DMS53 treated with DMSO at 0.1 percent for 48 hours (cell line): ENCODE measurements around the gene PAK6.
A peak's percentile ranks its signal among the peaks of the same experiment; 100 is the strongest.

Experiments
- DNase-seq: peaks from one replicate; lab custom pipeline; 2025; ENCODE audit not compliant: unreplicated experiment; lab: John Stamatoyannopoulos, UW

Gene PAK6

DNA sequence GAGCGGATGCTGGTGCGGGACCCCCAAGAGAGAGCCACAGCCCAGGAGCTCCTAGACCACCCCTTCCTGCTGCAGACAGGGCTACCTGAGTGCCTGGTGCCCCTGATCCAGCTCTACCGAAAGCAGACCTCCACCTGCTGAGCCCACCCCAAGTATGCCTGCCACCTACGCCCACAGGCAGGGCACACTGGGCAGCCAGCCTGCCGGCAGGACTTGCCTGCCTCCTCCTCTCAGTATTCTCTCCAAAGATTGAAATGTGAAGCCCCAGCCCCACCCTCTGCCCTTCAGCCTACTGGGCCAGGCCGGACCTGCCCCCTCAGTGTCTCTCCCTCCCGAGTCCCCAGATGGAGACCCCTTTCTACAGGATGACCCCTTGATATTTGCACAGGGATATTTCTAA lies 37.1 kb downstream of the PAK6 start:
- DNase-seq = no peak

DNA sequence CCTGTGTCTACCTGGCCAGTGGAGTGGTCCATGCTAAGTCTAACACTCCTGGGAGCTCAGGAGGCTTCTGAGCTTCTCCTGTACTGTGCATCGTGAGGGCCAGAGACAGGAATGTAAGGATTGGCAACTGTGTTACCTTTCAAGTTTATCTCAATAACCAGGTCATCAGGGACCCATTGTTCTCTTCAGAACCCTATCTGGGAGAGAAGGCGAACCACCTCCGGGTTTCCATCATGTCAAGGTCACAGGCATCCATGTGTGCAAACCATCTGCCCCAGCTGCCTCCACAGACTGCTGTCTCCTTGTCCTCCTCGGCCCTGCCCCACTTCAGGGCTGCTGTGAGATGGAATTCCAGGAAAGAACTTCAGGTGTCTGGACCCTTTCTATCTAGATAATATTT lies 38.1 kb downstream of the PAK6 start:
- DNase-seq = no peak

DNA sequence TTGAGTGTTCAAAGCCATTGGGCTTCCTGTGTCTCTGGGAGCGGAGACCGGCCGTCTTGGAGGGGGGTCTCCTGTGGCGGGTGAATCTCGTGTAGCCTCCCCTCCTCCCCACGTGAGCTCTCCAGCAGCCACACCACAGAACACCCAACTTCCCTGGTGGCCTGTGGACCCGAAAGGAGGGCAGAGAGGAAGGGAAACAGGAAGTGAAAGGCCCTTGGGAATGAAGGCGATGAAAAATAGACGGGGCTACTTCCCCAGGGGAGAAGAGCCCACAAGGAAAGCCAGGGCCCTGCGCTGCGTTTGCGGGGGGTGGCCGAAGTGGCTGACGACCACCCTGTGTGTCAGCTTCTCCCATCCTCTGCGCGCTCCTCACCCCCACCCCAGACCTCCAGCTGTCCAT lies 38.6 kb downstream of the PAK6 start:
- DNase-seq = no peak

DNA sequence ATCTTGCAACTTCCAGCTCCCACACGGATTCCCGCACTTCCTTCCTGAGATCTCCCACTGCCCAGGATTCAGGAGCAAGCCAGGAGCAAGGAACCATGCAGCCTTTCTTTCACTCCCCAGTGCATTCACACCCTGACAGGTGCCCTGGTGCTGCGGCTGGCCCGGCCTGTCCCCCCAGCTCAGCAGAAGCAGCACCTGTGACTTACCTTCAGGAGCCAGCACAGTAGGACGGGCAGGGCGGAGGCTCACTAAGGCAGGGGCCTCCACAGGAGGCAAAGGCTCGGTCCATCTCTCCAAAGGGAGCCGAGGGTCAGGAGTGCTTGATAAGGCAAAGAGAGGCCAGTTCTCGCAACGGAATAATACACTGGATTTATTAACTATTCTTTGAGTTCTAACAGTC lies 39.2 kb downstream of the PAK6 start:
- no peak for DNase-seq

DNA sequence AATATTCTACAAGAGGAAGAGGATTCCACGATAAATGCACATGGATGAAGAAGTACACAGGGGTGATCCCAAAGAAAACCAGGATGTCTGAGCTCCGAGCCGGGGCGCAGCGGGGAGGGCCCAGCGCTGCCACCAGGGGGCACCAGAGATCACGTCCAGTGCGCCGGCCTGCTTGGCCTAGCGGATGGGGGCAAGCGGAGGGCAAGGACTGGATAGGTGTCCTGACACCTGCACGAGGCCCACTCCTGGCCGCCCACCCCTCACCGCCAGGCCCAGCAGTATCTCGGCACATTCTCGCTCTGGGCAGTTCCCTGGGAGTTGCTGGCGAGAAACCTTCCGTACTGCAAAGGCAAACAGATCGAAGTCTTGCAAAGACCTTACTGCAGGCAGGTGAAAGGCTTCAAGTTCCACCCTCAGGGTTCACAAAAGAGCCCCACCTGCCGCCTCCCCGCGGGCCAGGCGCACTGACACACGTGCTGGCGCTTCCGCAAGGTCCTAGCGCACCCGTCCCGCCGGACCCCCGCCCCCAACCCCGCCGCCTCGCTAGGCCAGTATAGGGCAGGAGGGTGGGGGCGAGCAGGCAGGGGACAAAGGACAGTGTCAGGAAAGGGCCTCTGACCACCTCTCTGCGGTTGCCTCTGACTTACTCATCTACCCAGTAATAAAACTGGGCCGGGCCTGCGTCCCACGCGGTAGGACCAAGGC lies 40.7 kb downstream of the PAK6 start:
- DNase-seq = peak; percentile 46

DNA sequence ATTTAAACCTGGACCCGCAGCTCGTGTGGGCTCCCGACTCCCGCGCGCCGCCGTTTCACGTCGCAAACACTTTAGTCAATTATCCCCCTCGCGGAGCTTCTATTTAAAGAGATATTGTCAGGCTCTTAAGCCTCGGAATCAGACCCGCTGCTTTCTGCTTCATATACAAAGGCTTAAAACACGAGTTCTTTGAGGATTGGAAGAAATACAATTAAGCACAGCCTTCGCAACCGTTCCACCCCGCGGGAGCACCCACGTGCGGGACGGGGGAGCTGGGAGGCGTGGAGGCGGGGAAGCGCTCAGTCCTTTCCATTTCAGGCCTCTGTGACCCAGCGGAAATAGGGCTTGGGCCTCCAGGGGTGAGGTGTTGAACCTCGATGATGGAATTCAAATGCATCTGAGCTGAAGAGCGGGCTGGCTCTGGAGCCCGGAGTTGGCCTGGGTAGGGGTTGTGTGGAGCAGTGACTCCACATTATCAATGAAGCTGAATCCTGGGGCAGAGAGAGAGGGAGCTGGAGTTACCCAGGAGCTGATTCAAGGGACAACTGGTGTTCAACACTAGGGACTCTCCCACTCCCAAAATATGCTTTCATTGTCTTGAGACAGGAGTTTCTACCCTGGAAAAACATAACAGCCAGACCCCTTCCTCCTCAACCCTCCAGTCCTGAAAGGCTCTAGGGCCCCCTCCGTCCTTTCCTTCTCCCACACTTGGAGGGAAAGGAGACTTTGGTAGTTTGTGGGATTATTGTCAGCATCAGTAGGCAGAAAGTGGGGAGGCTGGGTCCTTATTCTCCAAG lies 41.6 kb downstream of the PAK6 start:
- no peak for DNase-seq

DNA sequence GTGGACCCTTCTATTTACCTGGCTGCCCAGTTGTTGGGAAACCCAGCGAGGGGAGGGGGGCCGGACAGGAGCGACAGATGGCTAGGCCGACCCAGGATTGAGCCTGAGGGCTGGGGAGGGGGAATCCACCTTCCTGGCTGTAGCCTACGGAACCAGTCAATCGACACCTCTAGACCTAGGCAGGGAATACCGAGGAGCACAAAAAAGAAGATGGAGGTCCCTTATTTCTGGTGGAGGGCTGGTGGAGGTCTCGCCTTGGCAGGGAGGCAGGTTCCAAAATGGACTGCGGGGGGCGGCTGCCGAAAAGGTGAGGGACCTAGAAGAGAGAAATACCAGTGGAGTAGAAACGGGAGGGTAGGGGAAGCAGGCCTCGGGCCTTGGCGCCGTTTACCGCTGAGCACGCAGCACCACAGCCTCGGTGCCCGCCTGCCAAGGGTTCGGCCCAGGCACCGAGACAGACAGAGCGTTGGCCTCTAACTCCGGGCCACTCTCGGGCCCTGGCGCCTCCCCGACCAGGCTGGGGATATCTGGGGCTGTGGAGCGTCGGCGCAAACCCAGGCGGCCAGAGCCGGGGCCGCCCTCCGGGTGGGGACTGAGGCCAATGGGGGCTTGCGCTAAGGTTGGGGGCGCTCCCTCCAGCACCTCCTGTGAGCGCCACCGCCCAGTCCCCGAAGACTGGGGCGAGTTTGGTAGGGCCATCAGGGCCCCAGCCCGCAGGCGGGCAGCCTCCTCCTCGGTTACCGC lies 42.4 kb downstream of the PAK6 start:
- no peak for DNase-seq

DNA sequence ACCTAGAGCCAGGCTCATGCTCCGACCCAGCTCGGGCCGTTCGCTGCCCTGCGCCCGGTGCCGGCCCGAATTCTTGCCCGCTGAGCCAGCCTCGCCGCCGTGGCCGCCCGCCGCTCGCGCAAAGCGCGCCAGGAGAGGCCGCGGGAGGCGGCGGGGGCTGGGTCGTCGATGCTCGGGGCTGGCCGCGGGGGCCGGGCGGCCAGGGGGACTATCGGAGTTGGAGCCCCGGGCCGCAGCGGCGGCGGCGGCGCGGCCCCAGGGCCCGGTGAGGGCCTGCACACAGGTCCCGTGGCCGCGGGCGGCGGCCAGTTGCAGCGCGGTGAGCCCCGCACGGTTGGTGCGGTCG lies 42.9 kb downstream of the PAK6 start:
- no peak for DNase-seq

DNA sequence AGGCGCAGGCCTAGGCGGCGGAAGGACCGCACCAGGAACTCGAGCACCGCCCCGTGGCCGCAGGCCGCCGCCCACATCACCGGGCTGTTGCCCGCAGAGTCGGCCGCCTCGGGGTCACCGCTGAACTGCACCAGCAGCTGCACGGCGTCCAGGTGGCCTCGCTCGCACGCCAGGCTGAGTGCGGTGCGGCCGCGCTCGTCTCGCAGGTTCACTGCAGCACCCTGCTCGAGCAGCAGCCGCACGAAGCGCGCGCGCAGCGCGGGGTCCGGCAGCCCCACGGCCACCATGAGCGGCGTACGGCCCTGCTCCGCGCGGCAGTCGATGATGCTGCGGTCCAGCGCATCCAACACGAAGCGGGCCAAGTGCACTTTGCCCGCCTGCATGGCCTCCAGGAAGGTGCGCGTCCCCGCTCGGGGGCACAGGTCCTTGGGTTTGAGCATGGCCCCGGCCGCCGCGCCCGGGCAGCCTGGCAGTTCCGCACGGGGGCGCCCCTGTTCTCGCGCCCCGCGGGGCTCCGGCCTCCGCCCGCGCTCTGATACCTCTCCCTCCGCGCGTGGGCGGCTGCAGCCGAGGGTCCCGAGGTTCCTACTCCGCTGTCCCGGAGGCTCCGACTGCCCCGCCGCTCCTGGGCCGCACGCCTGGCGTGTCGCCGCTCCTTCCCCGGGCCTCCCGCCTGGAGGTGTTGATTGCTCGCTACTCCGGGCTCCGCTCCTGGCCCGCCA lies 43.4 kb downstream of the PAK6 start:
- DNase-seq = peak; percentile 26

DNA sequence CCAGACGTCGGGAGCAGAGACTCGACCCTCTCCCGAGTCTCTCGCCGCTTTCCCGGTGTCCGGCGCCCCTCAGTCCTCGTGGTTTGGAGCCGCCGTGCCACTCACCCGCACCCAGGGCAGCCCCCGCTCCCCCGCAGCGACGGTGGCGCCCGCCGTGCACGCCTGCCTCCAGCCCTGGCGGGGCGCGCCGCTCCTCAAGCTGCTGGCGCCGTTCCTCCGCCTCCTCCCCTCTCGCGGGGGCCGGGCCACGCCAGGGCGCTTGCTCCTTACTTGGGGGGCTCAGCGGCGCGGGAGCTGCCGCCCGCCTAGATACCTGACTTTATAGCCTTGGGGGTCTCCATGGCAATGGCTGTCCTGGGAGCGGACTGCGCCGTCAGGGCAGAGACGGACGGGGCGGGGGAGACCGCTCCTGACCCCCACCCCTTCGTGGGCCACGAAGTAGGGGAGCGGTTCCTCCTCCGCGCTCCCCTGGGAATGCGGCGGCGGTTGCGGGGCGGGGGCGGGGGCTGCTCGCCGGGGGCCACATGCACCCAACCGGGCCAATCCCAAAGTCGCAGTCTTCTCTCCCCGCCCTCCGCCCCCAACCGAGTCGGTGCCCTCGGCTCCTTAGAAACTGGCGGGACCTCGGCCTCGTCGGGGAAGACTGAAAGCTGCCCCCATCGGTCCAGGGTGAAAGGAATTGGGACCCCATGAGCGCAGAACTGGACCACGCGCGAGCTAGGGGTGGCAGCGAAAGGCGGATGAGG lies 44.2 kb downstream of the PAK6 start, which contains the start of gene ANKRD63:
ANKRD63 (minus strand) TSS at position 196 of the 746 bp plus-strand sequence. CDS start 478 bp downstream, outside the sequence.
- DNase-seq = no peak

DNA sequence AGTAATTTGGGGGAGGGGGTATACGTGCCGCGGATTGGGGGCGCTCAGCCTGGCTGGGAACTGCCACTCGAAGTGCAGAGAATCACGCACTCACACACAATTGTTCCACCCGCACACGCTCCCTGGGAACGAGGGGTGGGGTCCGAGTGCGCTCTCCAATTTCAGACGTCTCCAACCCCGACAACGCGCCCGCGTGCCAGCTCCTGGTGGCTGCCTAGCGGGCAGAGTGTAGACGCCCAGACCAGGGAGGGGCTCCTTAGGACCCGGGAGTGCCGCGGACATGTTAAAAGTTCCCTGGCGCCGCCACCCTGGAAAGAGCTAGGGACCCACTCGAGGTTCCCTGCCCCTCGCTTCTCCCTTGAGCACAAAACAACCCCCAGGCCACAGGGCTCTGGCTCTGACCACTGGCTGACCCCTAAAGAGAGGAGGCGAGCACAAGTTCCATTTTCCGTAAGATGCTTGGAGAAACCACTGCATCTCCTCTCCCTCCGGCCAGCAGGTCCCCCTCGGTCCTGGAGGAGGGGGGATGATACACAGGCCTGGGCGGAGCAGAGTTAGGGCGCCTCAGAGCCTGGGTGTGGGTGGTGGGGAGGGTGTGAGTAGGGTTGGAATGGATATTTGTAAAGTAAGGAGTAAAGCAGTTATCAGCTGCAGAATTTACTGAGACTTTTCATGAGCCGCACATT lies 44.9 kb downstream of the PAK6 start:
- no peak for DNase-seq

DNA sequence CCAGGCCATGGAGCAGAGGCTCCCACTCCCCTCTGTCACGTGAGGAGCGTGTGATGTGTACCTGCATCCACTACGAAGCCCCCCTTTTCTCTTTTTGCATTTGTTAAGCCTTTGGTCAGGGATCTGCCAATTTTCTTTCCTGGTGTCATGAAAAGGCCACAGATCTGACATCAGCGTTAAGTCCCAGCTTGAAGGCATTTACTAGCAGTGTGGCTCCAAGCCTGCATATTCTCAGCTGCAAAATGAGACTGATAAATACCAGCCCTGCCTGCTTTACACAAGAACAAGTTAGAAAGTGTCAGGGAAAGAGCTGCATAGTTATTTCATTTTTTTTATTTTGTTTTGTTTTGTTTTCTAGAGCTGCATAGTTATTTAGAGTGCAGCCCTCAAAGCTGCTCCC lies 46.3 kb downstream of the PAK6 start:
- DNase-seq = no peak

DNA sequence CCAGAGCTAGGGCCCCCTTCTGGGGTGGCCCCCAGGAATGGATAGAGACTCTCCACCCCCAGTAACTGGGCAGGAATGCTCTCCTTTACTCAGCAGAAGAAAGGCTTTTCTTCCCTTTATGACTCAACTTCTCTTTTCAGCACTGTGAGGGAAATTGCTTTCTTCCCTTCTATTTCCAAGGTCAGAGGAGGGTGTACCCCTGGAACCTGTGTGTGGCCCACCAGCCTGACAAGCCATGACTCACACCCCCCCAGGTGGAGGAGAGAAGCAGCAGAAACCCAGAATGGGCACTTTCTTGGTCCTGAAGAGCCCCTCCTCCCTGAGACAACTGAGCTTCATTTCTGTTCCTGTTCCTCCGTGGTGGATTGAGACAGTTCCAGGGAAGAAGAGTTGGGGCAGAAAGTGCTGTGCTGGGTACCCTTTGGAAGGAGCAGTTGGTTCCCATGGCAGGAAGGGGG lies 46.7 kb downstream of the PAK6 start:
- no peak for DNase-seq

DNA sequence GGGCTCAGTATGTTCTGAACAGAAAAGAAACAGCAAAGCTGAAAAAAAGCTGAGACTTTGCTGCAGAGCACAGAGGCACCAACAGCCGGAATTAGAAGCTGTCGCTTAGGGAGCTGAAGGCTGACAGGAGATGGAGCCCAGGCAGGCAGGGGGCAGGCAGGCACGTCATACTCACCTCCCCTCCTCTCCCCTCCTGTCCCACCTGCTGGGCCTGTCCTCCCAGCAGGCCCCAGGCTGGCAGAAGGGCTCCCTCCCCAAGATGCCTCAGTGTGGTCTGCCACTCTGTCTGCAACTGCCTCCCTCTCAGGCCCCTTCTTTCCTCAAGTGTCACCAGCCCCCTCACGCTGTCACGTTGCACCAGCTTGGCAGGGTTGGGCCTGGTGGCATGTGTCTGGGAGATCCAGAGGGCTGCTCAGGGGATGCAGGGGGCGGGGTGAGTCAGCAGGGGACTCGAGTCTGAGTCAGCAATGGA lies 47.2 kb downstream of the PAK6 start:
- no peak for DNase-seq

DNA sequence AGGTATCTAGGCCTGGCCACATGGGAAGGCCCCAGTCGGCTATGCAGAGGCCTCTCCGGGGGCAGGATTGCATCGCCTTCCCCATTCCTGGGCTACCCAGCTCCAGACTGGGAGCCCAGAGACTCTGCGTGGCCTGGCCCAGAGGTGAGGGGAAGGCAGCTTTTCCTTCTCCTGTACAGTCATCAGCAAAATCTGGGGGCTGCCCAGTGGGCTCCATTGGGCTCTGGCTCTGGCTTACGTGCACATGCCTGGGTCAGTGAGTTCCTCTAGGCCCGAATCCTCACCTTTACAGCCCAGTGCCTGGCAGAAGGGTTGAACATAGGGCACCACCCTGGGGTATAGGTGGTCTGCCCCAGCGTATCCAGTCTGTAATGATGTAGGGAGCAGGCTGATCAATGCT lies 47.9 kb downstream of the PAK6 start:
- no peak for DNase-seq

DNA sequence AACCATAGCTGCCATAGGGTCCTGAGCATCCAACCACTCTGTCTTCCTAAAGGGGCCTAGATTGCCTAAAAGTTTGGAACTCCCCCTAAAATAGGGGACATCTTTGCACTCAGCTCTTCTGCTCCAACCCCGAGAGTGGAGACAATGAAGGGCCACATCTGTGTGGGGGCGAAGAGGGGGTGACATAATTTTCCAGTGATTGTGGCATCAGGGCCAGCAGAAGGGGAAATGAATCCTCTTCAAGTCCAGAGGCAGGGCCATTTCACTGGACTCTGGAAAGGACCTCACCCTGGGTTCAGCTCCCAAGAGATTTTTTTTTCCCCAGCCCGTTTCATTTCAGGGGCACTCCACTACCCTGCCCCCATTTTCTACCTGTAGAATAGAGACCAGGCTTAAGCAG lies 48.6 kb downstream of the PAK6 start:
- no peak for DNase-seq

DNA sequence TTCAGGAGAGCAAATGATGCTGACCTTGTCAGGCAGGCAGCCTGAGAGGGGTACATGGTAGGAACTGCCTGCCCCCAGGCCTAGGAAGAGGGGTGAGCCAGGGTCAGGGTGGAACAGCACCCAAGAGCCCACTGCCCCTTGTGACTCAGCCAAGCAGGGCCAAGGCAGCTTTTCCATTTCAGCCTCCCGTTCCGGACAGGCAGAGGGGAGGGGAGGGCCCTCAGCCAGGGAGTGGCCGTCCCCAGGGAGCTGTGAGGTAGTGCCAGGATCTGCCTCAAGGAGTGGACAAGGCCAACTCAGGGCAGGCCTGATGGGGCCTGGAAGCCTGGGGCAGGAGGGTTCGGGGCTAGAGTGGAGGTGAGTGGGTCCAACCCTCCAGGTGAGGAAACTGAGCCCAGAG lies 49.1 kb downstream of the PAK6 start:
- no peak for DNase-seq

DNA sequence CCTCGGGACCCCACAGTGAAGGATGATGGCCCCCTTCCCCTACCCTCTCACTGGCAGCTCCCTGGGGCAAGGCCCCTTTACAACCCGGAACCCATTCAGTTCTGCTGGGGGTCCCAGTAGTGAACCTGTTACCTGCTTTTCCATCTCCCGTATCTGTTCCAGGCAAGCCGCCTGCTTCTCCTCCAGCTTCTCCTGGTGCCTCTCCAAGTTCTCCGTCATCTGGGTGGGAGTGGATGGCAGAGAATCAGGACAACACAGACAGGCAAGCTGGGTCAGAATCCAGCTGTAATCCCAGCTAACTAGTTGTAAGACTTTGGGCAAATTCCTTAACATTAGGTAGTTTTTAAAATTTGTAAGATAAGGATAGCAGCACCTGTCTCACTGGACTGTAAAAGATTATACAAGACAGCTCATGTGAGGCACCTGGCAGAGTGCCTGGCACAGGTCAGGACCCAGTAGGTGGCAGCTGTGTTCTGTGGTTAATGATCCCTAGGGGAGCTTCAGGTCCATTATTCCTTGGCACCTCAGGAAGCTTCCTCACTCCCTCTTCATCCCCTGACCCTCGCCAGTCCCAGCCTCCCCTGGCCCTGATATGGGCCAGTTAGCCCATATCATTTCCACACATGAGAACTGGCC lies 50.4 kb downstream of the PAK6 start:
- DNase-seq = peak; percentile 6

DNA sequence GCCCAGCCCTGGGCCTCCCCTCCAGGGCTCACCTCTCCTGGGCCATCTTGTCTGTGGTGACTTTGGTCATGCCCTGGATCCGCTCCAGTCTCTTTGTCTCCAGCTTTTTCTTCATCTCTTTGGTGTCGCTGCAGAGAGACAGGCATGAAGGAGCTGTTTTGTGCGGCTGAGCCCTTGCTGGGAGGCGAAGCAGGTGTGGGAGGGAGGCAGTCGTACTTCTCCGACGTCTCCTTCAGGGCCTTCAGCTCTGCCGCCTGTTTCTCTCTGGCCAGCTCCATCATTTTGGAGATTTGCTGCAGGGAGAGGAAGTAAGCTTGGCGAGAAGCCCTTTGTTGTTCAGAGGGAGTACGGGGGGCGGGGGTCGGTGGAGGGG lies 51.7 kb downstream of the PAK6 start:
- no peak for DNase-seq
